ENCODE results near the gene SCAMP1.

The SCAMP1 gene

GRCh38 chr5:78496373-78496772 lies 136.0 kb downstream of the SCAMP1 start:
- no peak for FAIRE-seq

GRCh38 chr5:78497573-78498533 lies 137.4 kb downstream of the SCAMP1 start:
- no peak for FAIRE-seq

GRCh38 chr5:78499485-78499884 lies 139.1 kb downstream of the SCAMP1 start:
- no peak for FAIRE-seq

- no peak for FAIRE-seq
Measured at GRCh38 chr5:78500028-78500427, 139.6 kb downstream of the SCAMP1 start.

- FAIRE-seq = no peak
Measured at GRCh38 chr5:78500871-78501270, 140.5 kb downstream of the SCAMP1 start.

- no peak for FAIRE-seq
Measured at GRCh38 chr5:78501411-78502352, 141.3 kb downstream of the SCAMP1 start.

GRCh38 chr5:78503958-78504653 lies 143.7 kb downstream of the SCAMP1 start:
- FAIRE-seq = no peak

- no peak for FAIRE-seq
Measured at GRCh38 chr5:78504704-78505677, 144.6 kb downstream of the SCAMP1 start.

GRCh38 chr5:78505860-78506259 lies 145.4 kb downstream of the SCAMP1 start:
- FAIRE-seq = no peak

GRCh38 chr5:78506261-78507024 lies 146.0 kb downstream of the SCAMP1 start:
- no peak for FAIRE-seq

- no peak for FAIRE-seq
Measured at GRCh38 chr5:78507531-78507930, 147.1 kb downstream of the SCAMP1 start.

- no peak for FAIRE-seq
Measured at GRCh38 chr5:78508186-78508765, 147.9 kb downstream of the SCAMP1 start.

- FAIRE-seq = no peak
Measured at GRCh38 chr5:78509145-78509865, 148.9 kb downstream of the SCAMP1 start.

GRCh38 chr5:78509884-78510769 lies 149.7 kb downstream of the SCAMP1 start:
- no peak for FAIRE-seq

GRCh38 chr5:78511121-78511906 lies 150.9 kb downstream of the SCAMP1 start:
- no peak for FAIRE-seq

- no peak for FAIRE-seq
Measured at GRCh38 chr5:78512435-78512834, 152.0 kb downstream of the SCAMP1 start.

GRCh38 chr5:78513441-78513840 lies 153.0 kb downstream of the SCAMP1 start:
- no peak for FAIRE-seq

Data from A204.1 (cell line).